ENCODE results near the gene AKT2.
"Not testable (repeated sequence)": the region's sequence is repeated elsewhere in the genome, so short reads cannot be mapped to it uniquely, and the experiment has no call there.

Gene AKT2

GRCh38 chr19:40284501-40285352, at the start of gene AKT2:
AKT2 (minus strand) TSS chr19:40285345; CDS start chr19:40265267, 20,078 bp downstream.
- FAIRE-seq (no peak), DNase-seq (ENCODE audit: extremely low spot score, insufficient read length, low read depth) (no peak)

GRCh38 chr19:40333083-40333482, 47.9 kb upstream of the AKT2 start:
- DNase-seq (ENCODE audit: extremely low spot score, insufficient read length, low read depth); FAIRE-seq: not testable (repeated sequence)

- no peak for FAIRE-seq
- DNase-seq (ENCODE audit: extremely low spot score, insufficient read length, low read depth) = no peak
Observed at GRCh38 chr19:40332669-40333068, 47.5 kb upstream of the AKT2 start.

- no peak for FAIRE-seq
Observed at GRCh38 chr19:40331052-40331451, 45.9 kb upstream of the AKT2 start.

GRCh38 chr19:40326201-40326600, 41.1 kb upstream of the AKT2 start:
- FAIRE-seq (no peak), DNase-seq (ENCODE audit: extremely low spot score, insufficient read length, low read depth) (no peak)

More at GRCh38 chr19:40331052-40331451, 45.9 kb upstream of the AKT2 start:
- DNase-seq (ENCODE audit: extremely low spot score, insufficient read length, low read depth) = no peak

GRCh38 chr19:40323705-40324104, 38.6 kb upstream of the AKT2 start:
- FAIRE-seq (no peak), DNase-seq (ENCODE audit: extremely low spot score, insufficient read length, low read depth) (no peak)

- no peak for FAIRE-seq
- DNase-seq (ENCODE audit: extremely low spot score, insufficient read length, low read depth) = no peak
Observed at GRCh38 chr19:40322951-40323615, 37.9 kb upstream of the AKT2 start.

GRCh38 chr19:40322271-40322610, 37.1 kb upstream of the AKT2 start:
- DNase-seq (ENCODE audit: extremely low spot score, insufficient read length, low read depth) = no peak
- no peak for FAIRE-seq

GRCh38 chr19:40321566-40322270, 36.6 kb upstream of the AKT2 start:
- FAIRE-seq = no peak

GRCh38 chr19:40321076-40321475, 35.9 kb upstream of the AKT2 start:
- DNase-seq (ENCODE audit: extremely low spot score, insufficient read length, low read depth) (no peak), FAIRE-seq (no peak)

More at GRCh38 chr19:40321566-40322270, 36.6 kb upstream of the AKT2 start:
- no peak for DNase-seq (ENCODE audit: extremely low spot score, insufficient read length, low read depth)

- no peak for DNase-seq (ENCODE audit: extremely low spot score, insufficient read length, low read depth)
- FAIRE-seq = no peak
Observed at GRCh38 chr19:40320558-40320935, 35.4 kb upstream of the AKT2 start.

GRCh38 chr19:40317338-40317737, 32.2 kb upstream of the AKT2 start:
- DNase-seq (ENCODE audit: extremely low spot score, insufficient read length, low read depth) = no peak
- FAIRE-seq = no peak

- no peak for DNase-seq (ENCODE audit: extremely low spot score, insufficient read length, low read depth)
- no peak for FAIRE-seq
Observed at GRCh38 chr19:40315812-40316470, 30.8 kb upstream of the AKT2 start.

GRCh38 chr19:40314656-40315055, 29.5 kb upstream of the AKT2 start:
- FAIRE-seq = no peak
- DNase-seq (ENCODE audit: extremely low spot score, insufficient read length, low read depth) = no peak

GRCh38 chr19:40313229-40313983, 28.3 kb upstream of the AKT2 start:
- no peak for FAIRE-seq
- no peak for DNase-seq (ENCODE audit: extremely low spot score, insufficient read length, low read depth)

GRCh38 chr19:40312533-40312932, 27.4 kb upstream of the AKT2 start:
- DNase-seq (ENCODE audit: extremely low spot score, insufficient read length, low read depth) (no peak), FAIRE-seq (no peak)

- DNase-seq (ENCODE audit: extremely low spot score, insufficient read length, low read depth) = no peak
Observed at GRCh38 chr19:40309666-40310065, 24.5 kb upstream of the AKT2 start.

GRCh38 chr19:40305403-40305802, 20.3 kb upstream of the AKT2 start:
- DNase-seq (ENCODE audit: extremely low spot score, insufficient read length, low read depth) (peak; percentile 63), FAIRE-seq (peak; percentile 87)

More at GRCh38 chr19:40309666-40310065, 24.5 kb upstream of the AKT2 start:
- FAIRE-seq = no peak

- DNase-seq (ENCODE audit: extremely low spot score, insufficient read length, low read depth) (no peak), FAIRE-seq (no peak)
Observed at GRCh38 chr19:40304306-40304705, 19.2 kb upstream of the AKT2 start.

GRCh38 chr19:40303765-40304164, 18.6 kb upstream of the AKT2 start:
- no peak for FAIRE-seq
- DNase-seq (ENCODE audit: extremely low spot score, insufficient read length, low read depth) = no peak

Data from GM18507 (cell line).